GM12891 (cell line): ENCODE measurements around the gene TP73.

ENCODE experiments used
- POLR2A ChIP-seq: IDR thresholded peaks from 2 replicates; pipeline ENCODE4 v1.6.1; 2011; ENCODE audit warnings: low read depth, low read length, control low read depth
- POLR2AphosphoS5 ChIP-seq: IDR thresholded peaks from 2 replicates; pipeline ENCODE4 v1.6.1; 2011; ENCODE audit warnings: low read depth, low read length, control low read depth
- SPI1 ChIP-seq: IDR thresholded peaks from 2 replicates; pipeline ENCODE4 v1.6.1; 2011; ENCODE audit warnings: low read depth, low read length, control low read depth
- TAF1 ChIP-seq: IDR thresholded peaks from 2 replicates; pipeline ENCODE4 v1.6.1; 2011; ENCODE audit warnings: low read depth, low read length, control low read depth

DNA sequence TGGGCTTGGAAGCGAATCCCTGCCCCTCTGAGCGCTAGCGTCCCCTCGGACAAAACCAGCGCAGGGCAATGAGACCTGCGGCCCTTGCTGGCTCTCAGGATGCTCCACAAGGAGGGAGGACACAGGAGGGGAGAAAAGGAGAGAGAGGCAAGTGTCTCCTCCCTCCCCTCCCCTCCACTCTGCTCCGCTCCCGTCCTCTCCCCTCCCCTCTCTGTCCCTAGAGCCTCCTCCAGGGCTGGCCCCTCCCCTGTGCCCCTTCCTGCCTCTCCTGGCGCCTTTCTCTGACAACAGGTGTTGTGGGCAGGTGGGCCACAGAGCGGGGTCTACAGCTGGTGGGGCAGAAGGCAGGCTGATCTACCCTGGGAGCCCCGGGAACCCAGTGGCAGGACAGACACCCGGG lies 35.2 kb downstream of the TP73 start:
- TF ChIP-seq POLR2A: no peak
- no peak for TF ChIP-seq POLR2AphosphoS5
- no peak for TF ChIP-seq TAF1
- no peak for TF ChIP-seq SPI1
